Mesendoderm (in vitro differentiated cells): ENCODE measurements around the gene LRRFIP1.

Source experiments
- DNase-seq: peaks from one replicate; pipeline ENCODE4 v3.0.0; 2013
- H2AK5ac ChIP-seq: 2 replicates; pipeline ENCODE4 v1.6.1; 2013; ENCODE audit warnings: low read length, inconsistent platforms
- H2BK120ac ChIP-seq: 2 replicates; pipeline ENCODE4 v1.6.1; 2013; ENCODE audit warnings: low read depth, mild to moderate bottlenecking, low read length, moderate library complexity, mixed read lengths
- H2BK15ac ChIP-seq: replicated peaks from 2 replicates; pipeline ENCODE4 v1.6.1; 2013; ENCODE audit warnings: low read depth, mild to moderate bottlenecking, moderate library complexity
- H2BK5ac ChIP-seq: 2 replicates; pipeline ENCODE4 v1.6.1; 2013; ENCODE audit warnings: low read length, inconsistent platforms
- H3K18ac ChIP-seq: 2 replicates; pipeline ENCODE4 v1.6.1; 2013; ENCODE audit warnings: mild to moderate bottlenecking, low read length, mixed read lengths
- H3K23ac ChIP-seq: one replicate; pipeline ENCODE4 v1.6.1; 2013; ENCODE audit warnings: low read length
- H3K27ac ChIP-seq: 2 replicates; pipeline ENCODE4 v1.5.1; 2013; ENCODE audit warnings: low read depth, mild to moderate bottlenecking, inconsistent platforms, low read length, moderate library complexity
- H3K27me3 ChIP-seq: 2 replicates; pipeline ENCODE4 v1.6.1; 2013; ENCODE audit warnings: low read length, control low read depth, mild to moderate bottlenecking, inconsistent platforms; ENCODE audit not compliant: insufficient read depth, poor library complexity
- H3K36me3 ChIP-seq: 2 replicates; pipeline ENCODE4 v1.6.1; 2013; ENCODE audit warnings: low read length, inconsistent platforms; ENCODE audit not compliant: control insufficient read depth, insufficient read depth
- H3K4ac ChIP-seq: one replicate; pipeline ENCODE4 v1.6.1; 2013; ENCODE audit warnings: low read depth, mild to moderate bottlenecking, low read length, moderate library complexity
- H3K4me1 ChIP-seq: 2 replicates; pipeline ENCODE4 v1.6.1; 2013; ENCODE audit warnings: low read depth, low read length, inconsistent platforms; ENCODE audit not compliant: control insufficient read depth
- H3K4me2 ChIP-seq: 2 replicates; pipeline ENCODE4 v1.6.1; 2013; ENCODE audit warnings: low read length
- H3K4me3 ChIP-seq: 2 replicates; pipeline ENCODE4 v1.5.1; 2013; ENCODE audit warnings: mild to moderate bottlenecking, low read length
- H3K56ac ChIP-seq: one replicate; pipeline ENCODE4 v1.6.1; 2013; ENCODE audit warnings: low read length
- H3K79me1 ChIP-seq: 2 replicates; pipeline ENCODE4 v1.6.1; 2013; ENCODE audit warnings: low read length, inconsistent platforms
- H3K79me2 ChIP-seq: 2 replicates; pipeline ENCODE4 v1.6.1; 2013; ENCODE audit warnings: mild to moderate bottlenecking, low read length; ENCODE audit not compliant: control insufficient read depth, insufficient read depth
- H3K9ac ChIP-seq: 2 replicates; pipeline ENCODE4 v1.6.1; 2013; ENCODE audit warnings: low read length, inconsistent platforms
- H4K5ac ChIP-seq: one replicate; pipeline ENCODE4 v1.6.1; 2013; ENCODE audit warnings: low read length
- H4K8ac ChIP-seq: one replicate; pipeline ENCODE4 v1.6.1; 2013; ENCODE audit warnings: low read depth, mild to moderate bottlenecking, control low read depth, low read length, moderate library complexity
- WGBS: extraction: QIAGEN DNeasy Blood & Tissue Kit; methylation state at CpG from one replicate; pipeline ENCODE4 v1.1.7; 2013; ENCODE audit warnings: low lambda C conversion rate, missing lambda C conversion rate; ENCODE audit not compliant: insufficient coverage; ENCODE audit errors: extremely low coverage; 5-methylcytosine and 5-hydroxymethylcytosine counted together

The LRRFIP1 gene

GRCh38 chr2:237638176-237638575, 10.8 kb downstream of the LRRFIP1 start:
- no peak overlapping the region for H3K4me3 ChIP-seq
- no peak overlapping the region for H3K4ac ChIP-seq
- peaks cover 2% of the 10 kb centered on the region for H3K4me1 ChIP-seq
- peaks cover 30% of the 10 kb centered on the region for H3K79me2 ChIP-seq
- H3K18ac ChIP-seq, result no peak overlapping the region
- peaks cover 41% of the 10 kb centered on the region for H3K79me1 ChIP-seq
- no peaks in the 10 kb centered on the region for H3K27me3 ChIP-seq
- H4K8ac ChIP-seq, result no peak overlapping the region
- no peaks in the 10 kb centered on the region for H3K36me3 ChIP-seq
- no peak overlapping the region for H3K4me2 ChIP-seq
- DNase-seq, result no peak
- H3K56ac ChIP-seq, result no peak overlapping the region
- H4K5ac ChIP-seq, result no peak overlapping the region
- no peak overlapping the region for H2BK5ac ChIP-seq
- WGBS, result no CpG with 5 or more reads among the region's 8 CpGs
- no peak overlapping the region for H2BK120ac ChIP-seq
- H3K27ac ChIP-seq, result no peak overlapping the region
- H3K9ac ChIP-seq, result no peak overlapping the region
- H3K23ac ChIP-seq, result no peak overlapping the region
- no peak overlapping the region for H2AK5ac ChIP-seq
- H2BK15ac ChIP-seq, result no peak overlapping the region

- Histone ChIP-seq H3K79me1 (peaks cover 37% of the 10 kb centered on the region), H3K79me2 (peaks cover 29% of the 10 kb centered on the region), H3K9ac (no peak overlapping the region), H3K23ac (no peak overlapping the region), H3K36me3 (no peaks in the 10 kb centered on the region), H3K56ac (no peak overlapping the region), H3K4me1 (peaks cover 2% of the 10 kb centered on the region), H3K27ac (no peak overlapping the region), H2BK120ac (no peak overlapping the region), H2BK15ac (no peak overlapping the region), H3K18ac (no peak overlapping the region), H4K5ac (no peak overlapping the region), H4K8ac (no peak overlapping the region), H3K27me3 (no peaks in the 10 kb centered on the region), H2BK5ac (no peak overlapping the region), H3K4ac (no peak overlapping the region), H3K4me3 (no peak overlapping the region), H3K4me2 (no peak overlapping the region), H2AK5ac (no peak overlapping the region)
- DNase-seq, result no peak
- no CpG with 5 or more reads among the region's 11 CpGs for WGBS
Observed at GRCh38 chr2:237639052-237639835, 11.9 kb downstream of the LRRFIP1 start.

DNA sequence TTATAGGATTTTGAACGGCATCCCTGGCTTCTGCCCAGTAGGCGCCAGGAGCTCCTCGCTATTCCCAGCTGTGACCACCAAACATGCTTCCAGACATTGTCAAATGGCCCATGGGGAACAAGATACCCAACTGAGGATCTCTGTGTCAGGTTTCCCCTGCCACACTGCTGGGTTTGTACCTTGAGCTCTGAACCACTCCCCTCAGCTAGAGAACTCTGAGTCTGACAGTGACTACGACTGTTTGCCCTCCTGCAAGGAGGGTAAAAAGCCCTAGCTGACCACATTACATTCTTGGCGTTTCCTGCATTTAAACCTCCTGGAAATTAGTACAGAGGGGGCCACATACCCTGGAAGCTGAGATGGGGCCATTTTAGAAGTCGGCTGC, 12.4 kb downstream of the LRRFIP1 start:
- peaks cover 29% of the 10 kb centered on the region for H3K79me2 ChIP-seq
- H3K27ac ChIP-seq, result no peak overlapping the region
- no peak for DNase-seq
- H3K27me3 ChIP-seq, result no peaks in the 10 kb centered on the region
- no peak overlapping the region for H3K4ac ChIP-seq
- no peak overlapping the region for H2BK15ac ChIP-seq
- no peak overlapping the region for H4K8ac ChIP-seq
- no peak overlapping the region for H2BK5ac ChIP-seq
- no peak overlapping the region for H2AK5ac ChIP-seq
- no peak overlapping the region for H3K18ac ChIP-seq
- no peak overlapping the region for H2BK120ac ChIP-seq
- no peak overlapping the region for H4K5ac ChIP-seq
- peaks cover 38% of the 10 kb centered on the region for H3K79me1 ChIP-seq
- no peak overlapping the region for H3K9ac ChIP-seq
- no peak overlapping the region for H3K4me3 ChIP-seq
- H3K56ac ChIP-seq, result no peak overlapping the region
- H3K4me1 ChIP-seq, result peaks cover 2% of the 10 kb centered on the region
- H3K4me2 ChIP-seq, result no peak overlapping the region
- WGBS, result no CpG with 5 or more reads among the region's 6 CpGs
- no peak overlapping the region for H3K23ac ChIP-seq
- no peaks in the 10 kb centered on the region for H3K36me3 ChIP-seq

GRCh38 chr2:237640493-237640998, 13.2 kb downstream of the LRRFIP1 start:
- Histone ChIP-seq H3K27me3 (no peaks in the 10 kb centered on the region), H3K56ac (no peak overlapping the region), H3K23ac (no peak overlapping the region), H3K36me3 (no peaks in the 10 kb centered on the region), H3K4me1 (peaks cover 2% of the 10 kb centered on the region), H3K4me3 (no peak overlapping the region), H2BK15ac (no peak overlapping the region), H3K4me2 (no peak overlapping the region), H3K9ac (no peak overlapping the region), H3K18ac (no peak overlapping the region), H3K4ac (no peak overlapping the region), H3K79me2 (peaks cover 29% of the 10 kb centered on the region), H4K8ac (no peak overlapping the region), H4K5ac (no peak overlapping the region), H2BK120ac (no peak overlapping the region), H3K79me1 (peaks cover 42% of the 10 kb centered on the region), H2AK5ac (no peak overlapping the region), H2BK5ac (no peak overlapping the region), H3K27ac (no peak overlapping the region)
- WGBS, result no CpG with 5 or more reads among the region's 12 CpGs
- no peak for DNase-seq

DNA sequence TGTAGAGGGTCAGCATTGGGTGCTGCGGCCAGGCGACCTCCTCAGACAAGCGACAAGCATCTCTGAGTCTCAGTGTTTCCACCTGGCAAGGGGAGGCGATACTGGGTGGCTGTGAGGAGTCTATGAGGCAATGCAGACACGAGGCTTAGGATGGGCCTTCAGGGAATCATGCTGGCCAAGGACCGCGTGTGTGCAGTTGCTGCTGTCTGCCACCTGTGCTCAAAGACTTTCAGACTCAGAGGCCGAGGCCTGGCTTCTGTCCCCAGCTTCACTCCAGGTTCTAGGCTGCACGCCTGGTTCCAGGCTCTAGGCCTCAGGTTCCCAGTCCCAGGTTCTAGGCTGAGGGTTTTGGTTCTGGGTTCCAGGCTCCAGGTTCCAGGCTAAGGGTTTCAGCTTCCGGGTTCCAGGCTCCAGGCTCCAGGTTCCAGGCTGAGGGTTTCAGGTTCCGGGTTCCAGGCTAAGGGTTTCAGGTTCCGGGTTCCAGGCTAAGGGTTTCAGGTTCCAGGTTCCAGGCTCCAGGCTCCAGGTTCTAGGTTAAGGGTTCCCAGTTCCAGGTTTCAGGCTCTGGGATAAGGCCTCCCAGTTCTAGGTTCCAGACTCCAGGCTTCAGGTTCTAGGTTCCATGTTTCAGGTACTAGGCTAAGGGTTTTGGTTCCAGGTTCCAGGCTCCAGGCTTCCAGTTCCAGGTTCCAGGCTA, 14.8 kb downstream of the LRRFIP1 start:
- WGBS, result no CpG with 5 or more reads among the region's 12 CpGs
- peak; percentile 35 for DNase-seq
- Histone ChIP-seq H3K27ac (no peak overlapping the region), H3K4ac (no peak overlapping the region), H3K36me3 (no peaks in the 10 kb centered on the region), H3K9ac (no peak overlapping the region), H4K8ac (no peak overlapping the region), H2BK5ac (no peak overlapping the region), H3K18ac (no peak overlapping the region), H3K56ac (no peak overlapping the region), H2BK15ac (no peak overlapping the region), H3K4me3 (no peak overlapping the region), H3K27me3 (no peaks in the 10 kb centered on the region), H3K23ac (no peak overlapping the region), H3K79me2 (peaks cover 25% of the 10 kb centered on the region), H2BK120ac (no peak overlapping the region), H3K79me1 (peaks cover 39% of the 10 kb centered on the region), H4K5ac (no peak overlapping the region), H3K4me2 (no peak overlapping the region), H3K4me1 (peaks cover 2% of the 10 kb centered on the region), H2AK5ac (no peak overlapping the region)
